Measurements from ENCODE around the gene SLC9A9.
"Not testable (repeated sequence)": the region's sequence is repeated elsewhere in the genome, so short reads cannot be mapped to it uniquely, and the experiment has no call there.

The SLC9A9 gene

DNA sequence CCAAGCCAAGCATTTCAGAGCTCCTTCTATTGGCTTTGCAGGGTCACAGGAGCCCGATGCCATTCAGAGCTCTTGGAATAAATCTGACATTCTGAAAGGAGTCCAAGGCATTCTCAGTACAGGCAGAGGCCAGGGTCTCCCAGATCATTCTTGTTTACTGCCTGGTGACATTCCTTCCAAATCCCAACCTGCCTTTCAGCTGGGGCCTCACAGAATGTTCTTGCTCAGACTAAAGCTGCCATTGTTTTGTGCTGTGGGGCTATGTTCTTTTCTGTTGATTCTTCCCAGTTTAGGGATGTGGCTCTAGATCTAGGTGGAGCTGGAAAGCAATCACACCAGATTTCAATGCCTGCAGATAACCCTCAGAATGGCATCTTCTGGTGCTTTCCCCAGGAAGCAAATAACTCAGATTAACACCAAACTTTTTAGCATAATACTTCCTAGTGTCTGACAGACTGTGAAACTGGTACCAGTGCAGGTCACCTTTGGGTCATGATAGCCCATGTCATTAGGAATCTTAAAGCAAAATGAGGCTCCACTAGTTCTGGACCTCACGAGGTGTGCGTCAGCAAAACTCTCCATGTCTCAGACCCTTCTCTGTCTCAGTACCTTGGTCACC is 561.8 kb downstream of the SLC9A9 start:
- no peak for DNase-seq (ENCODE audit: low spot score)

DNA sequence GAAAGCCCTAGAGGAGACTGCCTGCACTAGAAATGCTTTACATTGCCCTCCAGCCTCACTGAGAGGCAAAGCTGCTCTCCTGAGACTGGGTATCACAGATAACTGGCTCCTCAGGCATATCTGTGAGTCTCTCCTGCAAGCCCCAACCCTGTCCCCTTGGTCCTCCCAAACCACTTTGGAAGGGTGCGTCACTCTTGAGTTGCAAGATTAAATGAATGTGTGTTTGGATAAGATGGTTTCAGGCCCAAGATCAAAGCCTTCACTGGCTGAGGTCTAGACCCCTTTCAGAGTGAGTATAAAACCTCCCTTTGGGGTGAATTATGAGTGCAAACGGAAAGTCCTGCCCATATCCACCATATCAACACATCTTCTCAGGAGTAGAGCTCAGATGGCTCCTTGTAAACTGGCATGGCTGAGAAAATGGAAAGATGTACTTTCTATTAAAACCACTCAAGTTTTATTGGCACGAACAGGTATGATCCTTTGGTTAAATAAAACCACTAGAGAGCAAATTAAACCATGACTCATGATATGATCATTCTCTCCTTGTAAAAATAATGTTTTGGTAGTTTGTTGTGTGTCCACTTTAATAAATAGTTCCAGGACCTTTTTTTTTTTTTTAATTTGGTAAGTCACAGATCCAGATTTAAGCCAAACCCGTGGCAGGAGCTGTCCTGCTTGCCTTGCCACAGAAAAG is 564.7 kb downstream of the SLC9A9 start:
- DNase-seq (ENCODE audit: low spot score) = no peak

DNA sequence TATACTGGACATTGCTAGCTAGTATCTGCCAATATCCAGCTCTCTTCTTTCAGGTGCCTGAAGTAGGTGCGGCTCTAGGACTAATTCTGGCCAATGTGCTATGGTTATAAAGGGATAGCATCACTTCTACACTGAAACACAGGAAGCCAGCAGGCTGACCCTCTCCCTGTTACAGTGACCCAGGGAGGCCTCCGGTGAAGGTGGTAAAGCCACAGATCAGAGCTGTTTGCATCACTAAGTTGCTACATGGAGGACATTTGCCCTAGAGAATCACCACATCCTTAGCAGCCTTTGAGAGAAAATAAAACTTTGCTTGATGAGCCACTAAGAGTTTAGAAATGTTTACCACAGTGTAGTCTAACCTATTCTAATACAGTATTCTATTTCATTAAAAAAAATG is 567.3 kb downstream of the SLC9A9 start:
- DNase-seq (ENCODE audit: low spot score) = no peak

DNA sequence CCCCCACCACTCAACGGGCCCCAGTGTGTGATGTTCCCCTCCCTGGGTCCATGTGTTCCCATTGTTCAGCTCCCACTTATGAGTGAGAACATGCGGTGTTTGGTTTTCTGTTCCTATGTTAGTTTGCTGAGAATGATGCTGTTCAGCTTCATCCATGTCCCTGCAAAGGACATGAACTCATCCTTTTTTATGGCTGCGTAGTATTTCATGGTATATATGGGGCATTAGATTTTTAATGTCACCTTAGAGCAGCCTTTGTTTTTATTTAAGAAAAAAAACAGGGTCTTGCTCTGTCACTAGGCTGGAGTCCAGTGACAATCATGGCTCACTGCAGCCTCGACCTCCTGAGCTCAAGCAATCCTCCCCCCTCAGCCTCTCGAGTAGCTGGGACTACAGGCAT is 568.7 kb downstream of the SLC9A9 start:
- not testable (repeated sequence) for DNase-seq (ENCODE audit: low spot score)

DNA sequence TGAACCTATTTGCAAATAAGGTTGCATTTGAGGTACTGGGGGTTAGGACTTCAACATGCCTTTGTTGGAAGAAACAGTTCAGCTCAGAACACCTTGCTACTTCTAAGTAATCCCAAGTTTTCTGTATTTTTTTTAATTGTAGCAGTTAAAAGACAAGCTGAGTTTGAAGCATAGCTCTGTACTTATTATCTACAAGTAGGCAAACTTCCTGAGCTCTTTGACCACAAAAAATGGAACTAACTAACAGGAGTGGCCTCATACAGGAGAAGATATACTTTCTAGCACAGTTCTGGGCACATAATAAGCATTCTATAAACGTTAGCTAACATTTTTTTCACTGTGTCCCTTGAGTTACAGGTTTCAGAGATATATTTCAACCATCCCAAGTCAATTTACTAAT is 569.5 kb downstream of the SLC9A9 start:
- DNase-seq (ENCODE audit: low spot score) = no peak

DNA sequence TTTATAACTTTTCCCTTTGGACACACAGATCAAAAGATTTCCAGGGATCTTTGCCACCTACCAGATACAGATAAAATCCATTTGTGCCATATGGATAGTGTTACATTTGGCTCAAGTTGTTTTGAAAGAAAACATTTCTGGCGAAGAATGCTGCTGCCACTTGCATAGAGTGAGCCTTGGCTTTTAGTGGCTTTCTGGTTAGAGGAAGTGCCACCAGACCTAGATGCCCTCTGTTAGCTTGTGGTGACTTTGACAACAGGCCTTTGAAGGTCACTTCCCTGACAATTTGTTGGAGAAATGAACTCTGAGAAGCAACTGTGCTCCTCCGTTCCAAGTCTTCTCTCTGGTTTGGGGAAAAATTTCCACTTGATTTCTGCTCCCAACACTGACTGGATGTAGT is 570.7 kb downstream of the SLC9A9 start:
- DNase-seq (ENCODE audit: low spot score) = no peak

DNA sequence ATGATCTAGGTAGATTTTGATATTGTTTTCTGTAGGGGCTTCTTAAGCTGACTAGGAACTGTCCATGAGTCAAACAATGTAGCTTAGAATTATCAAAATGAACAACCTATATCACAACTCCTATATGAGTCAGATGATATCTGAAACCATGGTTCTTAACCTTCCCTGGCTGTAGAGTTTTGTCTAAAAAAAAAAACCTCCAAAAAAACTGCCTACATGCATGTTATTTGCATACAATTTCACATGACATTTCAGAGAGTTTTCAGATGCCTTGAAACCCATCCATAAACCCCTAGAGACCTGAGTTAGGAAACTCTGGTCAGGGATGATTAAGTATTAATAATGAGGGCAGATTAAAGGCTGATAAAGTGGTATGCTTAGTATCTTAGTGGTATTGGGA is 571.7 kb downstream of the SLC9A9 start:
- no peak for DNase-seq (ENCODE audit: low spot score)

DNA sequence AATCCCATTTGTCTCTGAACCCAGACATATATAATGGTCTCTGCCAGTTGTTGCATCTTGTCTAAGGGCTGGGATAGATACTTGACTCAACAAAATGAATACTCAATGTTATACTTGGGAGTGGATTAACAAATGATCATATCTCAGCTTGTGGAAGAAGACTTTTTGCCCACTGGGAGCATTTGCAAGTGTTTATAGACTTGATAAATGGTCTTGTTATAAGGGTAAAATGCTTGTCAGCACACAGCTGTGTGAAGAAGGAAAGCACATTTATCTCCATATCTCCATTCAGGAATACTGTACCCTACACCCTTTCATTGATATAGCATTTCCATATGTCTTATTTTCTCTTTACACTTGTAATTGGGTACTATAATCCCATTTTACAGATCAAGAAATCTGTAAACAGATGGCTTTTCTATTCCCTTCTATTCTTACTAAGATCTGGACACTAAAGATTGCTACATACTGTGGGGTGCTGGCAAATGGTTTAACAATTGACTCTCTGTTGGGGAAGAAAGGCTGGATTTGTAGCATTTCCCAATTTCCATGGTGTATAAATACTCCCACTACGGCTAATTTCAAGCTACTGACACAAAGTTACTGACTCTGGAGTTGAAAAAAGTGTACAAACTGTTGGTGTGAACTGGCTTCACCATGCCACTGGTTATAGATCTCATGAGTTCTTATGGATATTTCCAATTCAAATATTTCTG is 574.1 kb downstream of the SLC9A9 start:
- no peak for DNase-seq (ENCODE audit: low spot score)

DNA sequence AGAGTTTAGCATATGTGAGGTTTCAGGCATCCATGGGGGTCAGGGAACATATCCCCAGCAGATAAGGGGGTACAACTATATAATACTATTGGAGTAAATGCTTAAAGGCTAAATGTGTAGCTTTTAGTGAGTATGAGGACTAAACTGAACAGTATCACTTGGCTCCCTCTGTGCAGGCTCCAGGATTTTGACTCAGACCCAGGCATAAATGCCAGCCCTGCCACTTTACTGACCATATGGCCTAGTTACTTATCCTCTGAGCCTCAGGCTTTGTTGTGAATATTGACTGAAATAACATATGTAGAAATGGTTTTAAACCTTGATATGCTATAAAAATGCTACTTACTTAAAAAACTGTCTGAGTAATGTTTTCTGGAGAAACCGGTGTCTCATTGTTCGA is 577.1 kb downstream of the SLC9A9 start:
- DNase-seq (ENCODE audit: low spot score) = no peak

DNA sequence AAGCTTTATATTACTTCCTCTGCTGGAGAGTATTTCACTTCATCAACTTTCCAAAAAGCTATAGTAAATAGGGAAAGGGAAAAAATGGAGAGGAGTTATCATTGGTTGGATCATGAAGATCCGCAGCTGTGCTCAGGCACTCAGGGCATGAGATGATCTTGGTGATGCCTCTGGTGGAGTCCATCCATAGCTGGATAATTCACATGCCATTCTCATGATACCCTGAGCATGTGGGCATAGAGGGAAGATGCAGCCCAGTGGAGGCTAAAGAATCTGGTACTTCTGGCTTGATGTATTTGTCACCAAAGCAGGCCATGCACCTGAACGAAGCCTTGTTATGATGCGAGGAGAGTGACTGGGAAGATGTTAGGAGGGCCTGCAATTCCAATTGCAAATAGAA is 578.5 kb downstream of the SLC9A9 start:
- no peak for DNase-seq (ENCODE audit: low spot score)

DNA sequence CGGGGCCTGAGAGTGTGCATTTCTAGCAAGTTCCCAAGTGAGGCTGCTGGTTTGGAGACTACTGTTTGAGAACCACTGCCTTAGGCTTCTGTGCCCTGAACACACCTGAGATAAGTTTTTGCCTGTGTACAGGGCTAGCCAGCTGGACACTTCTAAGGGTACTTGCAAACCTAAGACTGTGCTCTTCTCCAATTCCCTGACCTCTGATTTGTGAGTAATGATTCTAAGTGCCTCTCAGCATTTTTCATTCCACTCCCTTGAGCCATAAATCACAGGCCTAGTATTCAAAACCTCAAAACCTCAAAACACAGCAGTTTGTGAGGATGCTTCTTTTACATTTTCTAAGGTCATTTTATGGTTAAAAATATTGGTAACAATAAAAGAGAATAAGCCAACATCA is 580.3 kb downstream of the SLC9A9 start:
- no peak for DNase-seq (ENCODE audit: low spot score)

DNA sequence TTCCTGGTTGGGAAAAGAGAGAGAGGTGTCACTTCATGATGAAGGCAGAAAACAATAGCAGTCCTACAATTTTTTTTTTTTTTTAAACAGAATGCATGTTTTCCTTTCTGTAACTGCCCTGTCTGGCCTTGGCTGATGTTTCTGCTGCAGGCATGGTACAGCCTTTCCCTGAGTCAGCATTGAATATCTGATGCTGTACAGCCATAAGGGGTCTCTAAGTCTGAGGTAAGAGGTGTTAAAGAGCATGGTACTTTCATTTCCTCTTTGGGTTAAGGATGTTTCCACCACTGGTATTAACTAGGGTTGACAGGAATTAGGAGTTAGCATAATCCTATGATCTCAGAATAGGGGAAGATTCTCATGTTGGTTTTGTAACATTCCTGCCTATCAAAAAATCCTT is 581.3 kb downstream of the SLC9A9 start:
- no peak for DNase-seq (ENCODE audit: low spot score)

DNA sequence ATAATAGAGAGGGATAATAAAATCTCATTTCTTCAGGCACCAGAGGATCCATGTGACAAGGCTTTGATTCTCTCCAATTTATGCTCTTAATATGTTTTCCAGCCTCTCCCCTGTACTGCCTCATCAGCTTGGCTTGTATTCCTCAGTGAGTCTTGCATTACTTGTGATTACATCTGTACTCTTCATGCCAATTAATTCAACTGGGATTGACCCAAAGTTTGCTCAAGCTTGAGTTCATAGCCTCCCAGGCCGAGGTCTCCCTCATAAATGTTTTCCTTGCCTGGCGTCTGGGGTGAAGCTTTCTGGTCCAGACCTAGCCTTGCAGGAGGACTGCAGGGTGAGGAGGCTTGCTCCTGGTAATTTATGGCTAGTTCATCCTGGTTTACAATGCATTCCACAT is 581.8 kb downstream of the SLC9A9 start:
- no peak for DNase-seq (ENCODE audit: low spot score)

DNA sequence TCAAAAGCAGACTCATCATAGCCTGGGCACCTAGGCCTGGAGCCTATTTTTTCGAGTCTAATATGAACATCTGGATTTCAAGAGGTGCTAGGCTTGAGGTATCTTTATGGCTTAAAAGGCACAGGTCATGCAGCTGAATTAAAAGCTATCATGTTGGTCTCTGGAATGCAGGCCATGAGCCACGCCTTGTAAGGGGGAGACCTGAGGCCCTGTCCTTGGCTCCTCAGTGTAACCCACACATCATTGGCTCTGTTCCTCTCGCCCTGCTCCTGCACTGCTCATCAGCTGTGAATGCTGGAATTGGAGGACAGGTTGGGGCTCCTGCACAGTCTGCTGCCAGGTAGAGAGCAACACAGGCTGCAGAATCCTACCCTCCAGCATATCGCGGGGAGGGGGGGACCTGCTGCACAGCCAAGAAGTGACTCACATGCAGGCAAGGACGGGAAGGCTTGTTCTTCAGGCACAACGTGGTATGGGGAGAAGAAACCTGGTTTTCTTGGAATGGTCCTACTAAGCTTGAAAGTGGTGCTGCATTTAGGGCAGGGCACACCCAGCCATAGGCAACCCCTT is 582.7 kb downstream of the SLC9A9 start:
- DNase-seq (ENCODE audit: low spot score) = no peak

DNA sequence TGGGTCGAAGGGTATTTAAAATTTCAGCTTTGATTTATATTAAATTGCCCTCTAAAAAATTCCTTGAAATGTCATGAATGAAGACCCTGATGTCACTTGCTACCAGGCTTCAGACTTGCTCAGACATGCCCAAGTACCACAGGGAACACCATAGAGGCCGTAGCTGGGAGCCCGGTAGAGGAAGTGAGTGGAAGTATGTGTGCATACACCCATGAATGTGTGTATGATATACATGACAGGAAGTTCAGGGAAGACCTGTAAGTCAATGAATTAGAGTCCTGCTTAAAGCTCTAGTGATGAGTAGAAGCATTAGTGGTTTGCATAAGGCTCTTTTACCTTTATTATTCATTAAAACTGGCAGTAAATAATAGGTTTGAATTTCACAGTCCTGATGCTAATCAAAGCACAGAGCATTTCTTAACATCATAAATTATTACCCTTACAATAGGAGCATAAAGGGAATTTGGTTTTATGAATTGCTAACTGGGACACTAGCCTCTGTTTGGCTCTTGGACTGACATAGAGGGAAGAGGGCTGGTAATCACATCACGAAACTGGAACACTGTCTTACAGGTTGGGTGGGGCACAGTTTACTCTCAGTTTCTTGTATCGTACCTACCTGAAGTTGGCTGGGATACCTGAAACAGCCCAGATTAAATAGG is 584.3 kb downstream of the SLC9A9 start:
- DNase-seq (ENCODE audit: low spot score) = no peak

DNA sequence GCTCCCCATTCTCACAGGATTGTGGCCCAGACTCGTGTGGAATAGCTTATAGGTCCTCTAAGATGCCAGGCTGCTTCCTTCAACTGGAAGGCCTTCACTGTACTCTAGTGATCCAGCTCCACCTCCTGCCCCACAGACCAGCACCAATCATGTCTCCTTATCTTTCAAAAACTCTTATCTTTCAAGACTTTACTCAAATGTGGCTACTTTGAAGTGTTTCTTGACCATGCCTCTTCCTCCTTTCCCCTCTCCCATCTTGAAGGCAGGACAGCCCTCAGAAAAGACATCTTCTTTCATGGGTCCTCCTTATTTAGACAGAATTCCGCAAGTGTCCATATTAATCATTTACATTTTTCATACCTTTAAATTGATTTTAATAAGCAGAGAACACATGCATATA is 586.4 kb downstream of the SLC9A9 start:
- no peak for DNase-seq (ENCODE audit: low spot score)

DNA sequence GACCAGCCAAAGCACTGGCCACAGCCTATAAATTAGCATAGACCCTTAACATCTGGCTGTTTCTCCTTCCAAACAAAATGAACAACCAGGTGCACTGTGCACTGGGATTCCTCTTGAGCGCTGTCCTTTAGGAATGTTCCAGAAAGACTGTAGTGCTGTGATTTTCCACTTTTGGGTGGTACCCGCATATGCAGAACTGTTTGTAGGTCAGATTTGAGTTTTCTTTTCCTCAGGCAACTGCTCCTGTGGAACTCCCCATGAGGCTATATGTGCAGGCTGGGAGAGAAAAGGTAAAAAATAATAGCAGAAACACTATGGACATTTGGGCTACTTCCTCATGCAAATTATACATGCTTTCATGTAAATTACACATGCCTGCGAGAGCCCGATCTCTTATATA is 589.6 kb downstream of the SLC9A9 start:
- no peak for DNase-seq (ENCODE audit: low spot score)

DNA sequence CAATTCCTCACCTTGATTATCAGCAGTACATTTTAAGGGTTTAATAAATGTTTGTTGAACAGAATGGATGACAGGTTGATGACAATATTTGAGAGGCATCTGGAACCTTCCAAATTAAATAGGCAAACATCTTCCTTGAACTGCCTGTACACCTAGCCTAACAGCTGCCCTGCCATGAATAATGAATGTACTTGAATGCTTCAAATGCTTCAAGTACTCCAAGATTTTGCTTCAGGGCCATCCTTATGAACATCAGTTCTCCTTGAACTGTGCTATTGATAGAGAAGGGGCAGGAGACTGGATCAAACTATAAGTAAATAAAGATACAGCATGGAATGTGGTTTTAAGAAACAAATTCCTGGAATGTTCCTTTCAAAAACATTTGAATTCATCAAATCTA is 591.9 kb downstream of the SLC9A9 start:
- DNase-seq (ENCODE audit: low spot score) = no peak

DNA sequence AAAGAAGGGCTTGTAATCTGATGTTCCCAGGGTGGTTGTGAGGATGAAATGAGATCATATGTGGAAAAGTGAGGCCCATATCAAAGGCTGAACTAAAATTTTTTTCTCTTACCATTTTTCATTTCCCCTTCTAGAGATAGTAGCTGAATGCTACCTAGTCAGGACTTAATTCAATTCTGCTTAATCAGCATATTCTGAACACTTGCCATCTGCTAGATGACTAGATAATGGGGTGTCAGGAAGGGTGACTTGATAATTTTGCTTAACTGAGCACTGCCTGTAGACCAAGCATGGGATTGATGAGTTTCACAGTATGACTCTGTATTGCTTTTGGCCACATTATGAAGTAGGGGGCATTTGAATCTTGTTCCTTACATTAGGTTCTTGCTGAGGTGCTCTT is 592.5 kb downstream of the SLC9A9 start:
- DNase-seq (ENCODE audit: low spot score) = no peak

DNA sequence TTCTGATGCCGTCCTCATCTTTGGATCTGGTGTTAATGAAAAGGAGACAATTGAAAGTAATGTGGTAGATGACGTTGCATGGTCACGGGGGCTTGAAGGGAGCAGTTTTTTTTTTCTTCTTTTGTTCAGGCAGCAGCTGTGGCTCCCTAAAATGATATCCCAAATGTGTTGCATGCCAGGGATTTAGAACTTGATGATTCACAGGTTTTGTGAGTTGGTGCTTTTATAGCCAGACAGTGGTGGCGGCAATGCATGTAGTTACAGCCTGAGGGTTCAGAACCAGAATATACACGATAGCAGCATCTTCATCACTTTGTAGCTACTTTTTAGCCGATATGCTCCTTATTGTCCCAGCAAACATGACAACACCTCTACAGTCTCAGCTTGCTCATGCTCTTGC is 595.3 kb downstream of the SLC9A9 start:
- no peak for DNase-seq (ENCODE audit: low spot score)

DNA sequence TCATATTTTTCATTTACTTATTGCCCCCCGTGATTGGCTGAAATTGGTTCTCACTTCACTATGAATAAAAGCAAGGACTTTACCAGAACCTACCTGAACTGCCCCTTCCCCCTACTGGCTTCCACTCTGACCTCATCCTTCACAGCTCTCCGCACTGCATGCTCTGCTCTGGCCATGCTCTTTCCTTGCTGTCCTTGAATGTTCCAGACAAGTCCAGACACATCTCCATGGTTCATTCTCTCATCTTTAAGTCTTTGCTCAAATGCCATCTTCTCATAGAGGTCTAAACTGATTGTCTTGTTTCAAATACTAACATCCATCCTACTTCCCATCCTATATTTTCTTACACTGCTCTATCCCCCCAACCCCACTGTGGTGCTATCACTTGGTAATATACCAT is 599.3 kb downstream of the SLC9A9 start:
- DNase-seq (ENCODE audit: low spot score) = no peak

DNA sequence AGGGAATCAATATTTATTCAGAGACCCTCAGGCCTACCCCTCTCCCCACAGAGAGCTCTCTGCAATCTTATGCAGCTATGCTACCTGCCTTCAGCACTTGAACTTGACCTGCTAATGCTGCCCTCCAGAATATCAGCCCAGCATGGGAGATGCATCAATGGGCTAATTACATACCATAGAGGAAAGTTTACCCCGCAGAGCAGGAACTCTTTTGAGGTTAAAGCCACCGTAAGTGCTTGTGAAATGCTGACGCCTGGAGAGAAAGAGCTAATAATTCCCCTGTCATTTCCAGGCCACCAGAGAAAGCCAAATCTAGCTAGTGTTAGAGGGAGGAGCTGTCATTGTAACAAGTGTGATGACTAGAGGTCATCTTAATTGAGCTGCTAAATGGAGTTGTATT is 601.2 kb downstream of the SLC9A9 start:
- no peak for DNase-seq (ENCODE audit: low spot score)

DNA sequence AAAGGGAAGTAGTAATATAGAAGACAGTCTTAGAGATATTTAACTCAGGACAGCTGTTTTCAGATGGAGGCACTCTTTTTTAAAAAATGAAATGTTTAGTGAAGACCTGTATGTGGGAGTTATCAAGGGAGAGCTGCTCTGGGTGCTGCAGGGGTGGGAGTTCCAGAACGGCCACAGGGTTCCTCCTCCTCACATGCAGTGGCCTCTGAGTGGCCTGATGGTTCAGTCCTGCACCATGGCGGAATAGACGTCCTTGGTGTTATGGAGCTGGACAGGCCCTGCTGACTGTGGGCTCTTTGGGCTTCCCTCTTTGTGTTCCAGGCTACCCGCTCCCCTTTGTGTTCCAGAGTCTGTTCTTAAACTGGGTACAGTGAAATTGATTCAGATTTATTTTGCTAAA is 602.6 kb downstream of the SLC9A9 start:
- DNase-seq (ENCODE audit: low spot score) = no peak

All from HuH-7.5 (cell line).